ENCODE measurements around the gene CDK14.

The CDK14 gene

GRCh38 chr7:90710466-90710850 lies 114.3 kb downstream of the CDK14 start:
- Histone ChIP-seq H3K9me3 (ENCODE audit: severe bottlenecking) (no peaks in the 10 kb centered on the region), H3K27me3 (ENCODE audit: insufficient read depth, low read depth, severe bottlenecking) (no peaks in the 10 kb centered on the region), H3K27ac (no peak overlapping the region), H3K36me3 (no peaks in the 10 kb centered on the region), H3K4me3 (ENCODE audit: low read depth, low read length) (no peak overlapping the region)
- TF ChIP-seq, protein P1, sequence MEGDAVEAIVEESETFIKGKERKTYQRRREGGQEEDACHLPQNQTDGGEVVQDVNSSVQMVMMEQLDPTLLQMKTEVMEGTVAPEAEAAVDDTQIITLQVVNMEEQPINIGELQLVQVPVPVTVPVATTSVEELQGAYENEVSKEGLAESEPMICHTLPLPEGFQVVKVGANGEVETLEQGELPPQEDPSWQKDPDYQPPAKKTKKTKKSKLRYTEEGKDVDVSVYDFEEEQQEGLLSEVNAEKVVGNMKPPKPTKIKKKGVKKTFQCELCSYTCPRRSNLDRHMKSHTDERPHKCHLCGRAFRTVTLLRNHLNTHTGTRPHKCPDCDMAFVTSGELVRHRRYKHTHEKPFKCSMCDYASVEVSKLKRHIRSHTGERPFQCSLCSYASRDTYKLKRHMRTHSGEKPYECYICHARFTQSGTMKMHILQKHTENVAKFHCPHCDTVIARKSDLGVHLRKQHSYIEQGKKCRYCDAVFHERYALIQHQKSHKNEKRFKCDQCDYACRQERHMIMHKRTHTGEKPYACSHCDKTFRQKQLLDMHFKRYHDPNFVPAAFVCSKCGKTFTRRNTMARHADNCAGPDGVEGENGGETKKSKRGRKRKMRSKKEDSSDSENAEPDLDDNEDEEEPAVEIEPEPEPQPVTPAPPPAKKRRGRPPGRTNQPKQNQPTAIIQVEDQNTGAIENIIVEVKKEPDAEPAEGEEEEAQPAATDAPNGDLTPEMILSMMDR (IDR thresholded peaks at IDR 0.05; ENCODE audit: low read depth, low read length): no peak
- no peak for DNase-seq

DNA sequence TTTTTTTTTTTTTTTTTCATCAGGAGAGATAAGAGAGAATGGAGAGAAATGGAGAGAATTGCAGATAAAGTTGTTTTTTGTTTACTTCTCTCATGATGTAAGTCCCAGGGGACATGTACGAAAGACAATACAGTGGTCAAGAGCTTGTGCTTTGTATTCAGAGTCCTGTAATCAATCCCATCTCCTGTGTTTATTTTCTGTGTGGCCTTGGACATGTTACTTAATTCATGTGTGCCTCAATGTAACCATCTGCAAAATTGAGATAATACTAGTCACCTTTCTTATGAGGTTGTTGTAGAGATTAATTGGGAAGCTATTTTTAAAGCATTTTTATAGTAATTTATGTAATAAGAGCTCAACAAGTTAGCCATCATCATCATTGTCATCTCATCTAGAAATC lies 117.5 kb downstream of the CDK14 start:
- Histone ChIP-seq H3K36me3 (no peaks in the 10 kb centered on the region), H3K27ac (no peak overlapping the region), H3K4me3 (ENCODE audit: low read depth, low read length) (no peak overlapping the region), H3K9me3 (ENCODE audit: severe bottlenecking) (no peaks in the 10 kb centered on the region), H3K27me3 (ENCODE audit: insufficient read depth, low read depth, severe bottlenecking) (no peaks in the 10 kb centered on the region)
- no peak for DNase-seq
- TF ChIP-seq, protein P1 (IDR thresholded peaks at IDR 0.05; ENCODE audit: low read depth, low read length): no peak

GRCh38 chr7:90715067-90715466 lies 118.9 kb downstream of the CDK14 start:
- Histone ChIP-seq H3K36me3 (no peaks in the 10 kb centered on the region), H3K27me3 (ENCODE audit: insufficient read depth, low read depth, severe bottlenecking) (no peaks in the 10 kb centered on the region), H3K9me3 (ENCODE audit: severe bottlenecking) (no peaks in the 10 kb centered on the region), H3K4me3 (ENCODE audit: low read depth, low read length) (no peak overlapping the region), H3K27ac (no peak overlapping the region)
- TF ChIP-seq, protein P1 (IDR thresholded peaks at IDR 0.05; ENCODE audit: low read depth, low read length): no peak
- no peak for DNase-seq

DNA sequence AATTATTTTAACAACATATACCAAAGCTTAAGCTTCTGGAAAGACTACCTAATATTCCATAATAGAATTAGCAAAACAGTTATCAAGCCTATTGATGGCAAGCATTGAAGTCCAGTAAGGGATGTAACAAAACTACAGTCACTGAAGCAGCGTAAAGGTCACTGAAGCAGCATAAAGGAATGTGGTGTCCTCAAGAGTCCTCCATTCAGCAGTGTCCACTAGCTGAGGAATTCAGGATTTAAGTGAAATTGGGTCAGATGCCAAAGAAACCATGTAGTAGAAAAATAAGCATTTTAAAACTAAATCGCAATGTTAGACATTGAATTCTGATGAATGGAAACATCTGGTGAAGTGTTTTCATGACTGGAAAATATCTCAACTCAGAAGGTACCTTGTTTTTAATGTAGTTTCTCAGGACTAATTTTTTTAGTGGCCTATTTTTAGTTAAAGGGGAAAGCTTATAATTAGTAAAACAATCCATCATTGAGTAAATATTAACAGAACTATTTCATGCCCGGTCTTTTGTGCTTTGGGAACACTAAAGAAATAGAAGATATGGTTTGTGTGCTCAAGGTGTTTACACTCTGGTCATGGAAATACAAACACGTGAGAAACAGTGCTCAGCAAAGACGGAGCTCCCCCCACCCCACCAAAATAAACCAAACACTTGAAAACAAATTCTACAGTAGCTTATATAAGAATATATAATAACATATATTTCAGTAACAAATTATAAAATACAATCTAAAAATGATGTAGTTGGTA lies 121.4 kb downstream of the CDK14 start:
- H3K9me3 ChIP-seq (ENCODE audit: severe bottlenecking): no peaks in the 10 kb centered on the region
- H3K4me3 ChIP-seq (ENCODE audit: low read depth, low read length): no peak overlapping the region
- H3K27me3 ChIP-seq (ENCODE audit: insufficient read depth, low read depth, severe bottlenecking): no peaks in the 10 kb centered on the region
- H3K36me3 ChIP-seq: no peaks in the 10 kb centered on the region
- TF ChIP-seq, protein P1 (IDR thresholded peaks at IDR 0.05; ENCODE audit: low read depth, low read length): no peak
- DNase-seq: no peak
- no peak overlapping the region for H3K27ac ChIP-seq

DNA sequence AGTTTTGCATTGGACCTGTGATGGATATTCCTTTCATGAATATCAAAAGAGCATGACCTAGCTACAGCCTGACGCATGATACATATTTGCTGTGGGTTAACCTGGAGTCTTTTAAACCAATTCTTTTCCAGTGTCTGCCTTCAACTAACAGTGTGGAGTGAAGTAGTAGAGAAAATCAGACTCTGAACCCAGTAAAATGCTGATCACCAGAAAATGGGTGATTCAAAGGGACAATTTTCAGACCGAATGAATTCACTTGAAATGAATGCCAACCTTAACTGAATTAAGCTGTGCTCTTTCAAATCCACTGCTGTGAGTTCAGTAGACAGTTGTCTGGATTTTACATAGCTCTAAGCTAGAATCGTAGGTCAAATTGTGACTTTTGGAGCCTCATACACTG lies 123.0 kb downstream of the CDK14 start:
- no peak for DNase-seq
- no peak overlapping the region for H3K4me3 ChIP-seq (ENCODE audit: low read depth, low read length)
- TF ChIP-seq, protein P1 (IDR thresholded peaks at IDR 0.05; ENCODE audit: low read depth, low read length): no peak
- H3K27ac ChIP-seq: no peak overlapping the region
- H3K36me3 ChIP-seq: no peaks in the 10 kb centered on the region
- H3K27me3 ChIP-seq (ENCODE audit: insufficient read depth, low read depth, severe bottlenecking): no peaks in the 10 kb centered on the region
- no peaks in the 10 kb centered on the region for H3K9me3 ChIP-seq (ENCODE audit: severe bottlenecking)
